Right lobe of liver (tissue), 6 donors: ENCODE measurements around the gene NAV2. TPM values are rescaled to one million over a fixed set of nuclear protein-coding genes. Genes with fewer than 3 reads are reported as not detected.

ENCODE experiments used
- ATAC-seq, 4 donors: fragments of 200-7000 bp; cut with Tn5 transposase; one replicate each; pipeline ENCODE4 v1.9.1; 2020; ENCODE audit warnings: mild to moderate bottlenecking in 4 of 4, moderate library complexity in 4 of 4
- DNase-seq, 3 donors: peaks; one replicate each; pipeline ENCODE4 v3.0.0-alpha.2; 2020
- H3K27ac ChIP-seq, 3 donors: fragments of 200-600 bp; one replicate each; pipeline ENCODE4 v1.8.0; 2022
- H3K27me3 ChIP-seq, 2 donors: fragments of 200-600 bp; one replicate each; pipeline ENCODE4 v1.8.0; 2022
- H3K36me3 ChIP-seq, 4 donors: fragments of 200-600 bp; sonication (generic) in 1 of 4; one replicate each; pipeline versions ENCODE4 v1.5.1 to v1.8.0; 2017 to 2022; ENCODE audit warnings: control low read depth in 1 of 4
- H3K4me1 ChIP-seq, 4 donors: fragments of 200-600 bp; sonication (generic) in 1 of 4; one replicate each; pipeline versions ENCODE4 v1.5.1 to v1.8.0; 2017 to 2022; ENCODE audit warnings: control low read depth in 1 of 4
- H3K4me3 ChIP-seq, 3 donors: fragments of 200-600 bp; one replicate each; pipeline ENCODE4 v1.8.0; 2022
- H3K9me3 ChIP-seq, 4 donors: fragments of 200-600 bp; sonication (generic) in 1 of 4; one replicate each; pipeline versions ENCODE4 v1.5.1 to v1.8.0; 2017 to 2022; ENCODE audit warnings: control low read depth in 1 of 4
- POLR2A ChIP-seq: fragments of 450-650 bp; IDR thresholded peaks from one replicate; pipeline ENCODE4 v1.6.1; 2017; ENCODE audit warnings: antibody characterized with exemption, mild to moderate bottlenecking
- WGBS: methylation state at CpG from one replicate; pipeline ENCODE4 v1.1.6; 2018; ENCODE audit warnings: low coverage, low lambda C conversion rate; ENCODE audit not compliant: insufficient coverage; ENCODE audit errors: missing lambda C conversion rate; 5-methylcytosine and 5-hydroxymethylcytosine counted together
- intact Hi-C, 2 donors: fragments of 100-400 bp; cut with DNase I; formaldehyde crosslinking; loops; one replicate each; pipeline versions ENCODE4 v1.11.2 to v1.14.1; 2022
- total RNA-seq, 6 experiments: library from RNA; depleted of rRNA in 2 of 6; stranded (reverse); fragments of >200 nt in 2 of 6; fragmentation: NEBNext Ultra II Directional in 3 of 6; extraction: Animal tissue kit (Norgen Biotek cat#: 25700) in 3 of 6; gene quantifications; one replicate each; pipeline versions ENCODE4 v1.1.0 to v1.2.4, GENCODE V29; 2016 to 2023
- TF ChIP-seq, protein P1 (sequence below), 4 donors: fragments of 200-600 bp in 3 of 4; fragments of 450-650 bp in 1 of 4; IDR thresholded peaks; one replicate each; pipeline versions ENCODE4 v1.5.1 to v1.8.0; 2016 to 2022; ENCODE audit warnings: antibody characterized with exemption in 4 of 4, mild to moderate bottlenecking in 2 of 4
- donor health status: DM: no; HTN: yes; CAD: no.
- donor health status: DM: no; HTN: no; CAD: no.
- donor health status: DM: no; HTN: no; CAD: no.
- donor health status: DM: no; HTN: yes; CAD: no.
- donor health status: DM: no; HTN: yes; CAD: no.

The NAV2 gene
- total RNA-seq, 6 experiments from 2014 or later = 15.5 to 69.2 (median 37.1) TPM

DNA sequence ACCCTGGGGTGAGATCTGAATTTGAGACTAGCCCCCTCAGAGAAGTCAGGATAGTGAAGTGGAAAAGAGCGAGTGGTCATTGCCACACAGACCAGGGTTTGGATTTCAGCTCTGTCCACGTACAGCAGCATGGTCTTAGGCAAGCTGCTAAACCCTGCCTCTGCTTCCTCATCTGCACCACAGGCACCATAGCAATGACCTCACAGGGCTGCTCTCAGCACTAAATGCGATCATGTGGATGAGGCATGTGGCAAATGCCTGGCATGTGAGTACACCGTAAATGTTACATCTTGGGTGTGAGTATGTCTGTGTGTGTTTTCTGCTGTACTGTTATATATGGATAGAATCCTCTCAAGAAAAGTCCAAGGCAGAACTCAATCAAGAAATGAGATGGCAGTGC, 15.8 kb downstream of the NAV2 start:
- peaks cover 0 to 10% (median 0%) of the 10 kb centered on the region in 4 donors for H3K4me1 ChIP-seq
- intact Hi-C loops = no loop called here
- no peak overlapping the region for H3K4me3 ChIP-seq

DNA sequence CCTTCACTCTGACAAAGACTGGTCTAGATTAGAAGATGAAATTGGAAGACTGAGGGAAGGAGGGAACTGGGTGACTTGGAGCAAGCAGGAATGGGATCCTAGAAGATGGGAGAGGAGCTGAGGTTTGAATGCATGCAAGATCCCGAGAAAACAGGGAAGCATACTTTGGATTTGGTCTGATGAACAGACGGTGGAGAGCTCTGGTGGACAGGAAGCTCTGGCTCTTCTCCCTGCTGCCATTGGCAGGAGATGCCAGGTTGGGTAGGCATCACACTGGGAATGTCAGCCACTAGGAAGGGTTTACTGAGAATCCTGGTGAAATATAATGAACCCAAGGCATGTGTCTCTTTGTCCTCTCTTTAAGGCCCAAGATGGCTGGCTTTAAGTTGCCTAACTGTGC, 16.5 kb downstream of the NAV2 start:
- intact Hi-C loops = no loop called here
- no peaks in the 10 kb centered on the region for H3K9me3 ChIP-seq
- H3K27me3 ChIP-seq = no peaks in the 10 kb centered on the region
- WGBS = 89% methylated on average over 2 of the region's 2 CpGs
- DNase-seq (no peak), ATAC-seq (no peak)
- no peak overlapping the region for H3K4me3 ChIP-seq
- TF ChIP-seq, protein P1, sequence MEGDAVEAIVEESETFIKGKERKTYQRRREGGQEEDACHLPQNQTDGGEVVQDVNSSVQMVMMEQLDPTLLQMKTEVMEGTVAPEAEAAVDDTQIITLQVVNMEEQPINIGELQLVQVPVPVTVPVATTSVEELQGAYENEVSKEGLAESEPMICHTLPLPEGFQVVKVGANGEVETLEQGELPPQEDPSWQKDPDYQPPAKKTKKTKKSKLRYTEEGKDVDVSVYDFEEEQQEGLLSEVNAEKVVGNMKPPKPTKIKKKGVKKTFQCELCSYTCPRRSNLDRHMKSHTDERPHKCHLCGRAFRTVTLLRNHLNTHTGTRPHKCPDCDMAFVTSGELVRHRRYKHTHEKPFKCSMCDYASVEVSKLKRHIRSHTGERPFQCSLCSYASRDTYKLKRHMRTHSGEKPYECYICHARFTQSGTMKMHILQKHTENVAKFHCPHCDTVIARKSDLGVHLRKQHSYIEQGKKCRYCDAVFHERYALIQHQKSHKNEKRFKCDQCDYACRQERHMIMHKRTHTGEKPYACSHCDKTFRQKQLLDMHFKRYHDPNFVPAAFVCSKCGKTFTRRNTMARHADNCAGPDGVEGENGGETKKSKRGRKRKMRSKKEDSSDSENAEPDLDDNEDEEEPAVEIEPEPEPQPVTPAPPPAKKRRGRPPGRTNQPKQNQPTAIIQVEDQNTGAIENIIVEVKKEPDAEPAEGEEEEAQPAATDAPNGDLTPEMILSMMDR (IDR thresholded peaks at IDR 0.05) = no peak
- no peak for TF ChIP-seq POLR2A
- H3K36me3 ChIP-seq = no peaks in the 10 kb centered on the region
- H3K27ac ChIP-seq = no peak overlapping the region
- H3K4me1 ChIP-seq = peaks cover 0 to 3% (median 0%) of the 10 kb centered on the region in 4 donors

More for the DNA sequence above, 15.8 kb downstream of the NAV2 start:
- H3K9me3 ChIP-seq = no peaks in the 10 kb centered on the region
- TF ChIP-seq, protein P1 (IDR thresholded peaks at IDR 0.05) = no peak
- no peak for TF ChIP-seq POLR2A
- no peaks in the 10 kb centered on the region for H3K36me3 ChIP-seq
- no peaks in the 10 kb centered on the region for H3K27me3 ChIP-seq
- 85% methylated on average over 2 of the region's 4 CpGs for WGBS
- H3K27ac ChIP-seq = no peak overlapping the region
- ATAC-seq (peak in 1 of 4 donors; percentile 9), DNase-seq (no peak)

DNA sequence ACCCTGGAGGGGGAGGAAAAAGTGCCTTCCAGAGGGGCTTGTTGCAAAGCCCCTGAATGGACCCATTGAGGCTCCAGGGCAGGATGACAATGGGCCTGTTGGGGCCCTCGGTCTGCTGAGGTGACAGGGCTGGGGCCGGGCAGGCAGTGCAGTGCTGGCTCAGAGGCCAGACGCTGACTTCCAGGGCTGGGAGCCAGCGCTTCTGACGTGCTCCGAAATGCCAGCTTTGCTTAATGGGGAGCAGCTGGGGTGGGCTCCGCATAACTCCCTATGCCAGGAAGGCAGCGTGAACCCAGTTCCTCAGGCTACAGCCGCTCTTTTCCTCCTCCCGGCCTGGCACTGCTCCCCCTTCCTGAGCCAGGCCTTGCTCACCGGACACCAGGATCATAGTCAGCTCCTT, 17.7 kb downstream of the NAV2 start:
- Histone ChIP-seq H3K27ac (no peak overlapping the region), H3K4me1 (no peaks in the 10 kb centered on the region), H3K4me3 (no peak overlapping the region), H3K9me3 (no peaks in the 10 kb centered on the region), H3K36me3 (no peaks in the 10 kb centered on the region), H3K27me3 (no peaks in the 10 kb centered on the region)
- intact Hi-C loops = loop anchor here in 1 of 2 donors (10.0 kb wide), 1 partner anchor 416 kb away; no protein-coding TSS in a partner anchor
- 100% methylated on average over 1 of the region's 11 CpGs for WGBS
- no peak for DNase-seq
- peak in 1 of 4 donors; percentile 21 for ATAC-seq
- no peak for TF ChIP-seq POLR2A
- TF ChIP-seq, protein P1 (IDR thresholded peaks at IDR 0.05) = no peak

DNA sequence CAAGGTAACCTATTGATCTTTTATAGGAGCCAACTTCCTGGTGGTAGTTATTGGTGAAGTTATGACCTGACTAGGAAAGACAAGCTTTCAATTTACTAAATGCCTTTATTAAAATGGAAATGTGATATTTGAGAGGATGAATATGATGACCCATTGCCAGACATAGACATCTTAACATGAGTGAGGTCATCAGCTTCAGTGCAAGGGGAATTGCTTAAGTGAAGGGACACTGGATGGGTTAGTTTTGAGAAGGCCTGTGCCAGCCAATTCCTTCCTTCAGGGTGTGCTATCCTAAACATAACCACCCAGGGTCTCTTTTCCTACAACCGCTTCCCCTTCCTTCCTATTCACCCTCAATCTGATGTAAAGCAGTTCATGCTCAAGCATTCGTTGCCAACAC, 21.5 kb downstream of the NAV2 start:
- H3K27ac ChIP-seq = no peak overlapping the region
- 92% methylated on average over 2 of the region's 2 CpGs for WGBS
- no peaks in the 10 kb centered on the region for H3K4me1 ChIP-seq
- no peaks in the 10 kb centered on the region for H3K9me3 ChIP-seq
- intact Hi-C loops = loop anchor here in 1 of 2 donors (10.0 kb wide), 1 partner anchor 419 kb away; no protein-coding TSS in a partner anchor
- no peaks in the 10 kb centered on the region for H3K27me3 ChIP-seq
- H3K4me3 ChIP-seq = no peak overlapping the region
- DNase-seq (no peak), ATAC-seq (no peak)
- H3K36me3 ChIP-seq = no peaks in the 10 kb centered on the region
- TF ChIP-seq, protein P1 (IDR thresholded peaks at IDR 0.05) = no peak
